Effector memory CD4-positive, alpha-beta T cell (primary cell): Measurements from ENCODE around the gene SMYD3.

ENCODE experiments used
- DNase-seq, 3 donors: peaks; one replicate each; pipeline ENCODE4 v3.0.0-alpha.2; 2020
- H3K27ac ChIP-seq: 2 replicates; pipeline ENCODE4 v1.7.0; 2013; ENCODE audit warnings: mild to moderate bottlenecking, low read length, moderate library complexity; ENCODE audit not compliant: insufficient read depth, poor library complexity, severe bottlenecking
- H3K27me3 ChIP-seq: replicated peaks from 2 replicates; pipeline ENCODE4 v1.7.0; 2013; ENCODE audit warnings: mild to moderate bottlenecking, low read length; ENCODE audit not compliant: insufficient read depth, control insufficient read depth, poor library complexity, severe bottlenecking
- H3K36me3 ChIP-seq: 2 replicates; pipeline ENCODE4 v1.7.0; 2013; ENCODE audit warnings: mild to moderate bottlenecking, low read length, moderate library complexity; ENCODE audit not compliant: control insufficient read depth, insufficient read depth
- H3K4me1 ChIP-seq: 2 replicates; pipeline ENCODE4 v1.7.0; 2013; ENCODE audit warnings: low read length, mild to moderate bottlenecking; ENCODE audit not compliant: control insufficient read depth, insufficient read depth, poor library complexity, severe bottlenecking
- H3K4me3 ChIP-seq: 2 replicates; pipeline ENCODE4 v1.7.0; 2013; ENCODE audit warnings: low read length, low read depth, mild to moderate bottlenecking; ENCODE audit not compliant: insufficient read depth, poor library complexity, severe bottlenecking
- H3K9me3 ChIP-seq: 2 replicates; pipeline ENCODE4 v1.7.0; 2013; ENCODE audit warnings: mild to moderate bottlenecking, low read length, moderate library complexity; ENCODE audit not compliant: control insufficient read depth

Gene SMYD3

GRCh38 chr1:245812278-245812677 lies 694.8 kb downstream of the SMYD3 start:
- Histone ChIP-seq H3K9me3 (no peaks in the 10 kb centered on the region), H3K27ac (no peak overlapping the region), H3K4me3 (no peak overlapping the region), H3K27me3 (no peaks in the 10 kb centered on the region), H3K4me1 (no peaks in the 10 kb centered on the region), H3K36me3 (no peaks in the 10 kb centered on the region)
- DNase-seq = no peak

- H3K9me3 ChIP-seq = no peaks in the 10 kb centered on the region
- H3K36me3 ChIP-seq = no peaks in the 10 kb centered on the region
- no peak overlapping the region for H3K27ac ChIP-seq
- no peaks in the 10 kb centered on the region for H3K27me3 ChIP-seq
- H3K4me1 ChIP-seq = no peaks in the 10 kb centered on the region
- no peak overlapping the region for H3K4me3 ChIP-seq
- no peak for DNase-seq
These were observed 696.2 kb downstream of the SMYD3 start for GRCh38 chr1:245810789-245811337.

GRCh38 chr1:245810181-245810769 lies 696.8 kb downstream of the SMYD3 start:
- H3K9me3 ChIP-seq = no peaks in the 10 kb centered on the region
- no peak overlapping the region for H3K27ac ChIP-seq
- no peak for DNase-seq
- H3K4me1 ChIP-seq = no peaks in the 10 kb centered on the region
- H3K36me3 ChIP-seq = no peaks in the 10 kb centered on the region
- H3K4me3 ChIP-seq = no peak overlapping the region
- no peaks in the 10 kb centered on the region for H3K27me3 ChIP-seq

GRCh38 chr1:245809361-245809760 lies 697.7 kb downstream of the SMYD3 start:
- H3K4me3 ChIP-seq = no peak overlapping the region
- no peak overlapping the region for H3K27ac ChIP-seq
- H3K9me3 ChIP-seq = no peaks in the 10 kb centered on the region
- no peaks in the 10 kb centered on the region for H3K4me1 ChIP-seq
- no peak for DNase-seq
- no peaks in the 10 kb centered on the region for H3K27me3 ChIP-seq
- H3K36me3 ChIP-seq = no peaks in the 10 kb centered on the region

GRCh38 chr1:245807954-245808719 lies 698.9 kb downstream of the SMYD3 start:
- Histone ChIP-seq H3K27me3 (no peaks in the 10 kb centered on the region), H3K27ac (no peak overlapping the region), H3K9me3 (no peaks in the 10 kb centered on the region), H3K4me3 (no peak overlapping the region), H3K36me3 (no peaks in the 10 kb centered on the region), H3K4me1 (no peaks in the 10 kb centered on the region)
- no peak for DNase-seq

- H3K27me3 ChIP-seq = no peaks in the 10 kb centered on the region
- no peaks in the 10 kb centered on the region for H3K4me1 ChIP-seq
- H3K36me3 ChIP-seq = no peaks in the 10 kb centered on the region
- DNase-seq = no peak
- H3K4me3 ChIP-seq = no peak overlapping the region
- H3K27ac ChIP-seq = no peak overlapping the region
- no peaks in the 10 kb centered on the region for H3K9me3 ChIP-seq
These were observed 699.8 kb downstream of the SMYD3 start for GRCh38 chr1:245807306-245807705.

- Histone ChIP-seq H3K4me3 (no peak overlapping the region), H3K4me1 (no peaks in the 10 kb centered on the region), H3K9me3 (no peaks in the 10 kb centered on the region), H3K36me3 (no peaks in the 10 kb centered on the region), H3K27me3 (no peaks in the 10 kb centered on the region), H3K27ac (no peak overlapping the region)
- DNase-seq = no peak
These were observed 701.5 kb downstream of the SMYD3 start for GRCh38 chr1:245805532-245805931.

- H3K4me1 ChIP-seq = no peaks in the 10 kb centered on the region
- no peak overlapping the region for H3K27ac ChIP-seq
- no peak overlapping the region for H3K4me3 ChIP-seq
- H3K27me3 ChIP-seq = no peaks in the 10 kb centered on the region
- no peak for DNase-seq
- no peaks in the 10 kb centered on the region for H3K9me3 ChIP-seq
- H3K36me3 ChIP-seq = no peaks in the 10 kb centered on the region
These were observed 702.4 kb downstream of the SMYD3 start for GRCh38 chr1:245804696-245805095.

- no peaks in the 10 kb centered on the region for H3K9me3 ChIP-seq
- H3K4me3 ChIP-seq = no peak overlapping the region
- no peaks in the 10 kb centered on the region for H3K27me3 ChIP-seq
- no peak for DNase-seq
- H3K27ac ChIP-seq = no peak overlapping the region
- no peaks in the 10 kb centered on the region for H3K4me1 ChIP-seq
- H3K36me3 ChIP-seq = no peaks in the 10 kb centered on the region
These were observed 703.4 kb downstream of the SMYD3 start for GRCh38 chr1:245803666-245804037.

GRCh38 chr1:245802941-245803665 lies 704.0 kb downstream of the SMYD3 start:
- Histone ChIP-seq H3K4me3 (no peak overlapping the region), H3K27ac (no peak overlapping the region), H3K9me3 (no peaks in the 10 kb centered on the region), H3K4me1 (no peaks in the 10 kb centered on the region), H3K27me3 (no peaks in the 10 kb centered on the region), H3K36me3 (no peaks in the 10 kb centered on the region)
- DNase-seq = no peak
